GM12892 (cell line): ENCODE results near the gene DPP4.

Experiments
- POLR2A ChIP-seq: IDR thresholded peaks from 2 replicates; pipeline ENCODE4 v1.6.1; 2011; ENCODE audit warnings: low read depth, low read length, control low read depth
- POLR2AphosphoS5 ChIP-seq: IDR thresholded peaks from 2 replicates; pipeline ENCODE4 v1.6.1; 2011; ENCODE audit warnings: low read depth, low read length, control low read depth

- TF ChIP-seq POLR2AphosphoS5 (no peak), POLR2A (no peak)
Measured at GRCh38 chr2:161981679-161982250, 92.2 kb downstream of the DPP4 start.
